CD14-positive monocyte (primary cell): ENCODE data around the gene TLX3. TPM values are rescaled to one million over a fixed set of nuclear protein-coding genes. Genes with fewer than 3 reads are reported as not detected.

Source experiments
- DNase-seq, 3 donors: peaks; one replicate each; pipeline ENCODE4 v3.0.0-alpha.2; 2011 to 2022
- H2AFZ ChIP-seq: 2 replicates; pipeline ENCODE4 v1.6.0; 2012; ENCODE audit warnings: mild to moderate bottlenecking, low read depth, low read length, inconsistent platforms; ENCODE audit not compliant: insufficient read depth, poor library complexity, severe bottlenecking
- H3K27ac ChIP-seq, 2 donors: 1 replicate in 1 of 2; 2 replicates in 1 of 2; pipeline ENCODE4 v1.5.1; 2012 to 2013; ENCODE audit warnings: low read length in 2 of 2, control low read depth in 1 of 2, inconsistent platforms in 1 of 2, low read depth in 1 of 2, mild to moderate bottlenecking in 1 of 2
- H3K27me3 ChIP-seq, 2 donors: one replicate each; pipeline versions ENCODE4 v1.6.0 to v1.6.1; 2011 to 2013; ENCODE audit warnings: low read length in 2 of 2; ENCODE audit not compliant: control insufficient read depth in 2 of 2, insufficient read depth in 2 of 2
- H3K36me3 ChIP-seq, 2 donors: replicated peaks in 1 of 2; 1 replicate in 1 of 2; 2 replicates in 1 of 2; pipeline versions ENCODE4 v1.5.1 to v1.6.1; 2012 to 2013; ENCODE audit warnings: low read length in 2 of 2, control low read depth in 1 of 2, inconsistent platforms in 1 of 2, mild to moderate bottlenecking in 1 of 2; ENCODE audit not compliant: insufficient read depth in 2 of 2, control insufficient read depth in 1 of 2
- H3K4me1 ChIP-seq, 2 donors: 1 replicate in 1 of 2; 2 replicates in 1 of 2; pipeline versions ENCODE4 v1.5.1 to v1.6.1; 2012 to 2013; ENCODE audit warnings: low read length in 2 of 2, control low read depth in 1 of 2, inconsistent platforms in 1 of 2, mild to moderate bottlenecking in 1 of 2, moderate library complexity in 1 of 2; ENCODE audit not compliant: insufficient read depth in 2 of 2, control insufficient read depth in 1 of 2
- H3K4me2 ChIP-seq: replicated peaks from 2 replicates; pipeline ENCODE3; 2012; ENCODE audit warnings: low read length, moderate library complexity, mild to moderate bottlenecking; ENCODE audit not compliant: poor library complexity, severe bottlenecking; ENCODE audit errors: extremely low read depth
- H3K4me3 ChIP-seq, 3 experiments: fragments of 200-600 bp in 1 of 3; sonication (generic) in 1 of 3; replicated peaks in 1 of 3; 1 replicate in 2 of 3; 2 replicates in 1 of 3; pipeline ENCODE4 v1.5.1; 2011 to 2013; ENCODE audit warnings: low read length in 3 of 3, mild to moderate bottlenecking in 3 of 3, control low read depth in 2 of 3, low read depth in 2 of 3, inconsistent platforms in 1 of 3, moderate library complexity in 1 of 3
- H3K79me2 ChIP-seq: 2 replicates; pipeline ENCODE4 v1.6.0; 2012; ENCODE audit warnings: mild to moderate bottlenecking, control low read depth, inconsistent platforms, low read length, moderate library complexity; ENCODE audit not compliant: insufficient read depth
- H3K9ac ChIP-seq: 2 replicates; pipeline ENCODE4 v1.6.0; 2017; ENCODE audit warnings: low read length, mild to moderate bottlenecking; ENCODE audit not compliant: insufficient read depth, poor library complexity, severe bottlenecking
- H3K9me3 ChIP-seq, 2 donors: replicated peaks in 1 of 2; 1 replicate in 1 of 2; 2 replicates in 1 of 2; pipeline versions ENCODE4 v1.5.1 to v1.6.1; 2012 to 2013; ENCODE audit warnings: low read length in 2 of 2, control low read depth in 1 of 2; ENCODE audit not compliant: control insufficient read depth in 1 of 2, insufficient read depth in 1 of 2
- H4K20me1 ChIP-seq: 2 replicates; pipeline ENCODE4 v1.6.0; 2012; ENCODE audit warnings: mild to moderate bottlenecking, low read length, control low read depth, moderate library complexity; ENCODE audit not compliant: insufficient read depth
- H3K27ac Mint-ChIP-seq, 7 donors: one replicate each; pipeline ENCODE4 v1.8.0; 2020; ENCODE audit warnings: mild to moderate bottlenecking in 7 of 7, mixed read lengths in 7 of 7, moderate library complexity in 6 of 7, inconsistent platforms in 2 of 7
- H3K27me3 Mint-ChIP-seq, 3 donors: one replicate each; pipeline ENCODE4 v1.8.0; 2021 to 2022; ENCODE audit warnings: low read depth in 3 of 3, mild to moderate bottlenecking in 3 of 3, mixed read lengths in 3 of 3, moderate library complexity in 3 of 3, inconsistent platforms in 1 of 3
- H3K36me3 Mint-ChIP-seq, 2 donors: one replicate each; pipeline ENCODE4 v1.8.0; 2020; ENCODE audit warnings: mixed read lengths in 2 of 2, inconsistent platforms in 1 of 2, mild to moderate bottlenecking in 1 of 2
- H3K4me1 Mint-ChIP-seq: one replicate; pipeline ENCODE4 v1.8.0; 2020; ENCODE audit warnings: mild to moderate bottlenecking, mixed read lengths
- H3K4me3 Mint-ChIP-seq, 2 donors: one replicate each; pipeline ENCODE4 v1.8.0; 2020; ENCODE audit warnings: mild to moderate bottlenecking in 2 of 2, mixed read lengths in 2 of 2, moderate library complexity in 1 of 2
- H3K9me3 Mint-ChIP-seq, 7 donors: one replicate each; pipeline ENCODE4 v1.8.0; 2020 to 2022; ENCODE audit warnings: mixed read lengths in 7 of 7, mild to moderate bottlenecking in 6 of 7, moderate library complexity in 6 of 7, inconsistent platforms in 2 of 7
- WGBS: methylation state at CpG from one replicate; pipeline ENCODE4 v1.1.5; 2013; ENCODE audit warnings: missing lambda C conversion rate; ENCODE audit not compliant: insufficient coverage; 5-methylcytosine and 5-hydroxymethylcytosine counted together
- intact Hi-C, 2 donors: fragments of 100-400 bp; cut with micrococcal nuclease; formaldehyde crosslinking; loops; one replicate each; pipeline versions ENCODE4 v1.15.0 to v1.15.1; 2023
- polyA minus RNA-seq: library from RNA; depleted of rRNA, polyadenylated mRNA; stranded (reverse); fragments of >200 nt; gene quantifications from 2 replicates; pipeline ENCODE4 v1.2.3, GENCODE V29; 2012
- polyA plus RNA-seq, 3 donors: library from polyadenylated mRNA; depleted of rRNA in 1 of 3; unstranded in 2 of 3; stranded (reverse) in 1 of 3; fragments of 300-500 nt in 2 of 3; fragments of >200 nt in 1 of 3; fragmentation: Illumina TruSeq in 2 of 3; gene quantifications; 1 replicate in 2 of 3; 2 replicates in 1 of 3; pipeline ENCODE4 v1.2.3, GENCODE V29; 2012 to 2021
- total RNA-seq, 12 experiments: library from RNA in 1 of 12; stranded (reverse) in 1 of 12; fragments of 120-200 nt in 1 of 12; gene quantifications; one replicate each; pipeline ENCODE4 v1.2.4 and lab custom pipeline; 2013 to 2026; ENCODE audit warnings: mixed read lengths in 6 of 12, inconsistent platforms in 1 of 12
- TF ChIP-seq, protein P1 (sequence below): fragments of 200-600 bp; IDR thresholded peaks from one replicate; pipeline ENCODE4 v1.8.0; 2022; ENCODE audit warnings: antibody characterized with exemption, mild to moderate bottlenecking

The TLX3 gene
- not detected for total RNA-seq (2013)
- polyA plus RNA-seq (not detected), polyA minus RNA-seq (not detected in 2 replicates), total RNA-seq (lab: John Stamatoyannopoulos, UW) (0 to 0.11 (median 0) reads per million in 11 experiments)

DNA sequence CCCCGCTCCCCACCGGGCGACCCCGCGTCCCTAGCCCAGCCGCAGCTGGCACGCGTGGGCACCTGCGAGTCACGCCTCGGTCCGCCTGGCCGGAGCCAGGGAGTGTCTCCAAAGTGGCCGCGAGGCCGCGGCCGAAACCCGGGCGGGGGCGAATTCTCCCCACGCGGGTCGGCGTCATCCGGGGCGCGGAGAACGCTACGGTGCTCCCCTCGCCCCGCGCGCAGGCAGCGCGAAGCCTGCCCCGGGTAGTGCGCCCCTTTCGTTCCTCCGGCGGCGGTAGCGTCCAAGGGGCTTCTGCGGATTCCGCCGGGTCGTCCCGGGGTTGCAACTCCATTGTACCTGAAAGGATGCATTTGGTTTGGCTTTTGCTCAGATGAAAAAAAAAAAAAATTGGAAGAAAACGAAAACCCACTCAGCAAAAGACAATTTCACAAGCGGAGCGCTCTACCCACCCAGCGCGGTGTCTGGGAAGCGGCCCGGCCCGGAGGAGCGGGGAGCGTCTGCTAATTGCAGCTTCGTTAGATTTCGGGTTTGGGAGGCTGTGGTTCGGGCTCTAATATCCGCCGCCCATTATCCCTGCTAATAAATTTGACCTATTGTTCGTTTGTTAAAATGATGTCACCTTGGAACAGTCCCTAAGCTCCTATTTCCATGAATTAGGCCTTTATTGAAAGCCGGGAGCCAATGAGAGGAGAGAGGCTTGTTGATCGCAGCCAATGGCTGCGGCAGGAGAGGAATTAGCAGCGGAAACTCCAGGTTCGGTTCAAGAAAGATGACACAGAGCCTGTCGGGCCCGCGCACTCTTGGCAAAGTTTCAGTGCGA lies at the start of gene TLX3:
TLX3 (plus strand) TSS at position 796 of the 823 bp plus-strand sequence. CDS start 118 bp downstream, outside the sequence.
- H3K4me1 ChIP-seq = peaks cover 27 to 37% of the 10 kb centered on the region in 2 donors
- H3K27ac ChIP-seq = no peak within 1 kb of the TSS
- no peaks in the 10 kb centered on the region for H3K79me2 ChIP-seq
- Mint-ChIP-seq H3K27me3 (peaks cover 91 to 98% (median 92%) of the 10 kb centered on the region in 3 donors), H3K27ac (no peak within 1 kb of the TSS), H3K4me3 (peak within 1 kb of the TSS in 1 of 2 donors; percentile 85), H3K36me3 (peaks cover 0 to 8% of the 10 kb centered on the region in 2 donors), H3K9me3 (peaks cover 0 to 20% (median 14%) of the 10 kb centered on the region in 7 donors), H3K4me1 (peaks cover 30% of the 10 kb centered on the region)
- peaks cover 65 to 95% of the 10 kb centered on the region in 2 donors for H3K27me3 ChIP-seq
- H3K9me3 ChIP-seq = peaks cover 0 to 38% of the 10 kb centered on the region in 2 donors
- H3K36me3 ChIP-seq = no peaks in the 10 kb centered on the region
- H2AFZ ChIP-seq = no peak within 1 kb of the TSS
- H3K9ac ChIP-seq = no peak within 1 kb of the TSS
- 7% methylated on average over 63 of the region's 73 CpGs for WGBS
- TF ChIP-seq, protein P1, sequence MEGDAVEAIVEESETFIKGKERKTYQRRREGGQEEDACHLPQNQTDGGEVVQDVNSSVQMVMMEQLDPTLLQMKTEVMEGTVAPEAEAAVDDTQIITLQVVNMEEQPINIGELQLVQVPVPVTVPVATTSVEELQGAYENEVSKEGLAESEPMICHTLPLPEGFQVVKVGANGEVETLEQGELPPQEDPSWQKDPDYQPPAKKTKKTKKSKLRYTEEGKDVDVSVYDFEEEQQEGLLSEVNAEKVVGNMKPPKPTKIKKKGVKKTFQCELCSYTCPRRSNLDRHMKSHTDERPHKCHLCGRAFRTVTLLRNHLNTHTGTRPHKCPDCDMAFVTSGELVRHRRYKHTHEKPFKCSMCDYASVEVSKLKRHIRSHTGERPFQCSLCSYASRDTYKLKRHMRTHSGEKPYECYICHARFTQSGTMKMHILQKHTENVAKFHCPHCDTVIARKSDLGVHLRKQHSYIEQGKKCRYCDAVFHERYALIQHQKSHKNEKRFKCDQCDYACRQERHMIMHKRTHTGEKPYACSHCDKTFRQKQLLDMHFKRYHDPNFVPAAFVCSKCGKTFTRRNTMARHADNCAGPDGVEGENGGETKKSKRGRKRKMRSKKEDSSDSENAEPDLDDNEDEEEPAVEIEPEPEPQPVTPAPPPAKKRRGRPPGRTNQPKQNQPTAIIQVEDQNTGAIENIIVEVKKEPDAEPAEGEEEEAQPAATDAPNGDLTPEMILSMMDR = no peak
- peak within 1 kb of the TSS; percentile 7 for H3K4me2 ChIP-seq
- intact Hi-C loops = no loop called here
- no peaks in the 10 kb centered on the region for H4K20me1 ChIP-seq
- no peak within 1 kb of the TSS for H3K4me3 ChIP-seq
- no peak for DNase-seq

DNA sequence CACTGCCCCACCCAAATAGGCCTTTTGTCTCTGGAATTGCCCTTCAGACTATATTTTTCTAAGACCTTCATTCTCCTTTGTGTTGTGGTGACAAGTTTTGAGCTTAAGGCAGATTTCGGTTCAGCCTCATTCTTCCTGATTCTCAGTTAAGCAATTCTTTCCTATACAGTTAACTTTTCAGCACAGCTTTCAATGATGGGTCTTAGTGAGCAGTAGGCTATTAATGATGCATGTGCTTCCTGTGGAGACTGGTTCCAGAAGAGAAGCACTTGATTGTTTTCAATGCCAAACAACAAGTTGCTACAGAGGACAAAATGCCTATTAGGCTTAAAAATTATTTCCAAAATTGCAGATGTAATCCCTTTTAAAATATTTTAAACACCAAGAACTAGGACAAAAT lies 47.7 kb upstream of the TLX3 start:
- H3K9me3 ChIP-seq = no peaks in the 10 kb centered on the region
- Mint-ChIP-seq H3K27me3 (peaks cover 0 to 3% (median 0%) of the 10 kb centered on the region in 3 donors), H3K9me3 (no peaks in the 10 kb centered on the region), H3K4me1 (no peaks in the 10 kb centered on the region), H3K4me3 (no peak overlapping the region), H3K36me3 (no peaks in the 10 kb centered on the region), H3K27ac (no peak overlapping the region)
- no CpG with 5 or more reads among the region's 1 CpG for WGBS
- intact Hi-C loops = no loop called here
- H3K36me3 ChIP-seq = no peaks in the 10 kb centered on the region
- no peak overlapping the region for H2AFZ ChIP-seq
- H3K4me3 ChIP-seq = no peak overlapping the region
- TF ChIP-seq, protein P1 = no peak
- no peaks in the 10 kb centered on the region for H4K20me1 ChIP-seq
- no peak overlapping the region for H3K9ac ChIP-seq
- no peaks in the 10 kb centered on the region for H3K4me1 ChIP-seq
- H3K79me2 ChIP-seq = no peaks in the 10 kb centered on the region
- H3K4me2 ChIP-seq = no peak overlapping the region
- H3K27me3 ChIP-seq = no peaks in the 10 kb centered on the region
- H3K27ac ChIP-seq = no peak overlapping the region
- no peak for DNase-seq
